Stimulated activated CD8-positive, alpha-beta memory T cell treated with anti-CD3 and anti-CD28 coated beads, Interleukin-15, amount 100 ng/mL, for 24 hours (primary cell): ENCODE measurements around the gene HELZ.
"Not testable (repeated sequence)": the region's sequence is repeated elsewhere in the genome, so short reads cannot be mapped to it uniquely, and the experiment has no call there.

Source experiments
- DNase-seq: peaks from one replicate; pipeline ENCODE4 v3.0.0-alpha.2; 2020; ENCODE audit warnings: low read depth

Gene HELZ

GRCh38 chr17:67227488-67227887 is 17.5 kb downstream of the HELZ start:
- no peak for DNase-seq

- DNase-seq, result no peak
Observed at GRCh38 chr17:67225316-67225715, 19.7 kb downstream of the HELZ start.

- DNase-seq, result no peak
Observed at GRCh38 chr17:67224736-67225135, 20.3 kb downstream of the HELZ start.

GRCh38 chr17:67223924-67224323 is 21.1 kb downstream of the HELZ start:
- no peak for DNase-seq

GRCh38 chr17:67221062-67221998 is 23.7 kb downstream of the HELZ start:
- no peak for DNase-seq

- DNase-seq, result no peak
Observed at GRCh38 chr17:67218385-67218950, 26.5 kb downstream of the HELZ start.

GRCh38 chr17:67217446-67217845 is 27.6 kb downstream of the HELZ start:
- DNase-seq, result no peak

- DNase-seq, result no peak
Observed at GRCh38 chr17:67216578-67217320, 28.2 kb downstream of the HELZ start.

- no peak for DNase-seq
Observed at GRCh38 chr17:67215991-67216421, 29.0 kb downstream of the HELZ start.

- no peak for DNase-seq
Observed at GRCh38 chr17:67212714-67213417, 32.1 kb downstream of the HELZ start.

- no peak for DNase-seq
Observed at GRCh38 chr17:67212231-67212630, 32.8 kb downstream of the HELZ start.

- DNase-seq, result no peak
Observed at GRCh38 chr17:67211742-67212141, 33.3 kb downstream of the HELZ start.

- no peak for DNase-seq
Observed at GRCh38 chr17:67210915-67211314, 34.1 kb downstream of the HELZ start.

GRCh38 chr17:67208232-67208631 is 36.8 kb downstream of the HELZ start:
- no peak for DNase-seq

GRCh38 chr17:67203818-67204217 is 41.2 kb downstream of the HELZ start:
- no peak for DNase-seq

GRCh38 chr17:67202503-67202902 is 42.5 kb downstream of the HELZ start:
- no peak for DNase-seq

- DNase-seq, result no peak
Observed at GRCh38 chr17:67200727-67201301, 44.2 kb downstream of the HELZ start.

GRCh38 chr17:67198131-67198530 is 46.9 kb downstream of the HELZ start:
- no peak for DNase-seq

- DNase-seq, result not testable (repeated sequence)
Observed at GRCh38 chr17:67197023-67197422, 48.0 kb downstream of the HELZ start.

GRCh38 chr17:67196422-67196821 is 48.6 kb downstream of the HELZ start:
- no peak for DNase-seq

- no peak for DNase-seq
Observed at GRCh38 chr17:67194134-67194533, 50.9 kb downstream of the HELZ start.

GRCh38 chr17:67187927-67188326 is 57.1 kb downstream of the HELZ start:
- no peak for DNase-seq
